ENCODE measurements around the gene ELMO2.
A peak's percentile ranks its signal among the peaks of the same experiment; 100 is the strongest.

Gene ELMO2

DNA sequence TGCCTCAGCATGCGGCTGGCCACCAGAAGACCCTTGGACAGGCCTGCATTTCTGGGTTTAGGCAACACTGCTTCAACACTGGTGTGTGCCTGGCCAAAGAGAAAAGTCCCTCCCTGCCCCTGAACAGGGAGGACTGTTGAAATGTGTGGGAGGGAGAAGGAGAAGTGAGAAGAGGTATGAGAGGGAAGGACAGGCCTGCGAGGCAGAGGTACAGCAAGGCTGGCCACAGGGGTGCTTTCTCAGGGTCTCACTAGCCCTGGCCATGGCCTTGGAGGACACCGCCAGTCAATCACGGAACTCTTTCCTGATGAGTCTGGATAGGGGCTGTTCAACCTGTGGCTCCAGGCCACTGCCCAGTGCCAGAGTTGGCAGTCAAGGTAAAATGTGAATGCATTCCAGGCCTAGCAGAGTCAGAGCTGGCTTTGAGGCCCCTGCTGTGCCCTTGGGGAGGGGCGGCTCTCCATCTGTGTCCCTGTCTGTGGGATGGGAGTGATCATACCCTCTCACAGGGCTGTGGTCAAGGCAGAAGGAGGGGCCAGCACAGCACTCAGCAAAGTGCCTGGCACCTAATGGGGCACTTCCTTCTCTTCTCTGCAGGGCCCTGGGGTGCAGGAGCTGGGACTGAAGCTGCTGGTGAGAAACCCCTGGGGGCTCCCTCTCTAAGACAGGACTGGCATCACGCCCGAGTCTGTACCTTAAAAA is 54.9 kb downstream of the ELMO2 start:
- H3K4me1 ChIP-seq (ENCODE audit: control insufficient read depth, insufficient read depth, low read length, poor library complexity, severe bottlenecking) = peaks cover 32% of the 10 kb centered on the region
- H3K27ac ChIP-seq (ENCODE audit: low read depth, low read length, severe bottlenecking) = peak overlapping the region; percentile 98
- H3K9me3 ChIP-seq (ENCODE audit: control insufficient read depth, low read length) = no peaks in the 10 kb centered on the region
- H3K4me3 ChIP-seq (ENCODE audit: extremely low read depth, insufficient read depth, low read length, poor library complexity, severe bottlenecking) = no peak overlapping the region
- 89 to 90% methylated on average over 7 of the region's 7 CpGs for WGBS, 2 experiments (ENCODE audit: insufficient coverage in 2 of 2)
- H3K36me3 ChIP-seq (ENCODE audit: control insufficient read depth, insufficient read depth, low read length) = peaks cover 46% of the 10 kb centered on the region

DNA sequence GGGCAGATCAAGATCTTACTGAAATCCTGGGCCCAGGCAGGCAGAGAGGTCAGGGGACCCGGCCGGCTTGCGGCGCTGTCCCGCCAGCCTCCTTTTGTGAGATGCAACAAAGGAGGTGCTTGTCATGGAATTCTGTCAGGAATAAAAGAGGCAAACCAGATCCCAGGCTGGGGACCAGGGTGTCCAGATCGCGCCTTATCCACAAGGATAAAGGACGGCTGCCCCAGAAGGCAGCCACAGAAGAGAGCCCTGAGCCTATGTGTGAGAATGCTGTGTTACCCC is 55.5 kb downstream of the ELMO2 start:
- Histone ChIP-seq H3K9me3 (ENCODE audit: control insufficient read depth, low read length) (no peaks in the 10 kb centered on the region), H3K4me3 (ENCODE audit: extremely low read depth, insufficient read depth, low read length, poor library complexity, severe bottlenecking) (no peak overlapping the region), H3K4me1 (ENCODE audit: control insufficient read depth, insufficient read depth, low read length, poor library complexity, severe bottlenecking) (peaks cover 32% of the 10 kb centered on the region), H3K27ac (ENCODE audit: low read depth, low read length, severe bottlenecking) (peak overlapping the region; percentile 98), H3K36me3 (ENCODE audit: control insufficient read depth, insufficient read depth, low read length) (peaks cover 44% of the 10 kb centered on the region)
- WGBS, 2 experiments (ENCODE audit: insufficient coverage in 2 of 2) = 62 to 67% methylated on average over 7 to 8 of the region's 8 CpGs

DNA sequence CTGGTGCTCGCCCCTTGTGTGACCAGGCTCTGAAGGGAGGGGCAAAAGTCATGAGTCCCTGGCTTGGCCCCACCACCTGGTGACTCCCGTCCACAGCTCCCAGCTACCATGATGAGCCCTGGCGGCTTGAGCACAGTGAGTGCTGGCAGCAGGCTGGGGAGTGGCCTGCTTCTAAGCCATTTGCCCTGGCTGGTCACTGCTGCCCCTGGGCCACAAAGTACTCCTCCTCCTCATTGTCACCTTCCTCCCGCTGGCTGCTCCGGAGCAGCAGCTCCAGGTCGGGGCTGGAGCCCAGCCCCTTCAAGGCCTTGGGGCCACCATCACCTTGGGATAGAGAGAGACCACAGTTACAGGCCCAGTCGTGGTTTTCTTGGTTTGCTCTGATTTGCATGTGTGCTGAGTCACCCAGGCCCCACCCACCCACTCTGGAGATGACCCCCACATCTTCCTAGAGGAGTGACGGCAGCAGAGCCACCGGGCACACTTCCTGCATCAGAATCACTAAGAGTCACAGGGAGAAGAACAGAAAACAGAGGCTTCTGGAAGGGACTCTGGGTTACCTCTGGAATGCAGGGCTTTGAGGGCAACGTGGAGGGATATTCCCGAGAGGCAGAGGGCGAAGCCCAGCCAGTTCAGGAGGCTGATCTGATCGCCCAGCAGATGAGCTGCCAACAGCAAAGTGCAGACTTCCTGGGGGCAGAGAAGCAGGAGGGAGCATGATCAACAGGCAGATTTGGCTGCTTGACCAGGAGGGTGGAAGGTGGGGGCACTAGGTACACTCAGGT is 56.0 kb downstream of the ELMO2 start:
- 26 to 34% methylated on average over 10 to 12 of the region's 13 CpGs for WGBS, 2 experiments (ENCODE audit: insufficient coverage in 2 of 2)
- Histone ChIP-seq H3K4me1 (ENCODE audit: control insufficient read depth, insufficient read depth, low read length, poor library complexity, severe bottlenecking) (peaks cover 32% of the 10 kb centered on the region), H3K9me3 (ENCODE audit: control insufficient read depth, low read length) (no peaks in the 10 kb centered on the region), H3K27ac (ENCODE audit: low read depth, low read length, severe bottlenecking) (peak overlapping the region; percentile 98), H3K36me3 (ENCODE audit: control insufficient read depth, insufficient read depth, low read length) (peaks cover 39% of the 10 kb centered on the region), H3K4me3 (ENCODE audit: extremely low read depth, insufficient read depth, low read length, poor library complexity, severe bottlenecking) (no peak overlapping the region)

DNA sequence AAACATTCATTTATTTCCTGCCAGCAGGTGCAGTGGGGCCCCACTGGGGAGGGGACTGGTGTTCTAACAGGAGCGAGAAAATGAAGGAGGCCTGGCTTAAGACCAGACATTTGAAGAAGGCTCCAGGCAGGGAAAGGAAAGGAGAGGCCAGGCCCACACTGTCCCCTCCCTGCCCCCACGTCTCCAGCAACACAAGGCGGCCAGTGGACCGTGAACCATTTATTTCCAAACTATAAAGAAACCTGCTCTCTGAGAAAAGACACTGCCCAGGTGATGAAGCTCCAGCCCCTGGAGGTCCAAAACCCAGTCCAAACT is 56.7 kb downstream of the ELMO2 start:
- Histone ChIP-seq H3K9me3 (ENCODE audit: control insufficient read depth, low read length) (no peaks in the 10 kb centered on the region), H3K4me1 (ENCODE audit: control insufficient read depth, insufficient read depth, low read length, poor library complexity, severe bottlenecking) (peaks cover 32% of the 10 kb centered on the region), H3K27ac (ENCODE audit: low read depth, low read length, severe bottlenecking) (peak overlapping the region; percentile 98), H3K36me3 (ENCODE audit: control insufficient read depth, insufficient read depth, low read length) (peaks cover 32% of the 10 kb centered on the region), H3K4me3 (ENCODE audit: extremely low read depth, insufficient read depth, low read length, poor library complexity, severe bottlenecking) (no peak overlapping the region)
- 71 to 92% methylated on average over 1 to 2 of the region's 4 CpGs for WGBS, 2 experiments (ENCODE audit: insufficient coverage in 2 of 2)

DNA sequence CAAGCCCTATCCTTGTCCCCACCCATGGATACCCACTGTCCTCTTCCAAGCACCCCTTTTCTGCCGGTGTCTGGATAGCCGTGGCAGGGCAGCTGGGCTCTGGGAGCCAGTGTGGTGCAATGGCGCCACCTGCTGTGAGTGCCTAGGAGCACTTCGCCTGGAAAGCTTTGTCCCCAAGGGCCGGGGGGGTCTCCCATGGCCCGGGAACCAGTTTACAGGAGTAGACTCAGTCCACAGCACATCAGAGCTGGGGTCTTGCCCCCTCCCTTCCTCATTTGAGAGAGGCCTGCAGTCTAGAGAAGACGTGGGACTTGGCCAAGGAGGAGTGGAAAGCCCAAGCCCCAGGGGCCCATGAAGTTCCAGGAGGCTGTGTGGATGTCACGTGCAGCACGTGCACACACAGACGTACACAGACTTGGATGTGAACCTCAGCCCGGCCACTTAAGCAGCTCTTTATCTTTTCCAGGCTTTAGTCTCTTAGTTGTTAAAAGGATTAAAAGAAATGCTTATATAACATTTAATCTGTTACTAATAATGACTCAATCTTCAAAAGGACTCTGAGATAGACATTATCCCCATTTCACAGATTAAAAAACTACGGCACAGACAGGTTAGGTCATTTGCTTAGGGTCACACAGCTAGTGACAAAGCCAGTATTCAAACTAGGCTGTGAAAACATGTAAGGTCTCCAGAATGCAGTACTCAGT is 57.2 kb downstream of the ELMO2 start:
- WGBS, 2 experiments (ENCODE audit: insufficient coverage in 2 of 2) = 67 to 70% methylated on average over 4 to 7 of the region's 12 CpGs
- Histone ChIP-seq H3K4me3 (ENCODE audit: extremely low read depth, insufficient read depth, low read length, poor library complexity, severe bottlenecking) (no peak overlapping the region), H3K4me1 (ENCODE audit: control insufficient read depth, insufficient read depth, low read length, poor library complexity, severe bottlenecking) (peaks cover 32% of the 10 kb centered on the region), H3K27ac (ENCODE audit: low read depth, low read length, severe bottlenecking) (peak overlapping the region; percentile 98), H3K36me3 (ENCODE audit: control insufficient read depth, insufficient read depth, low read length) (peaks cover 27% of the 10 kb centered on the region), H3K9me3 (ENCODE audit: control insufficient read depth, low read length) (no peaks in the 10 kb centered on the region)

DNA sequence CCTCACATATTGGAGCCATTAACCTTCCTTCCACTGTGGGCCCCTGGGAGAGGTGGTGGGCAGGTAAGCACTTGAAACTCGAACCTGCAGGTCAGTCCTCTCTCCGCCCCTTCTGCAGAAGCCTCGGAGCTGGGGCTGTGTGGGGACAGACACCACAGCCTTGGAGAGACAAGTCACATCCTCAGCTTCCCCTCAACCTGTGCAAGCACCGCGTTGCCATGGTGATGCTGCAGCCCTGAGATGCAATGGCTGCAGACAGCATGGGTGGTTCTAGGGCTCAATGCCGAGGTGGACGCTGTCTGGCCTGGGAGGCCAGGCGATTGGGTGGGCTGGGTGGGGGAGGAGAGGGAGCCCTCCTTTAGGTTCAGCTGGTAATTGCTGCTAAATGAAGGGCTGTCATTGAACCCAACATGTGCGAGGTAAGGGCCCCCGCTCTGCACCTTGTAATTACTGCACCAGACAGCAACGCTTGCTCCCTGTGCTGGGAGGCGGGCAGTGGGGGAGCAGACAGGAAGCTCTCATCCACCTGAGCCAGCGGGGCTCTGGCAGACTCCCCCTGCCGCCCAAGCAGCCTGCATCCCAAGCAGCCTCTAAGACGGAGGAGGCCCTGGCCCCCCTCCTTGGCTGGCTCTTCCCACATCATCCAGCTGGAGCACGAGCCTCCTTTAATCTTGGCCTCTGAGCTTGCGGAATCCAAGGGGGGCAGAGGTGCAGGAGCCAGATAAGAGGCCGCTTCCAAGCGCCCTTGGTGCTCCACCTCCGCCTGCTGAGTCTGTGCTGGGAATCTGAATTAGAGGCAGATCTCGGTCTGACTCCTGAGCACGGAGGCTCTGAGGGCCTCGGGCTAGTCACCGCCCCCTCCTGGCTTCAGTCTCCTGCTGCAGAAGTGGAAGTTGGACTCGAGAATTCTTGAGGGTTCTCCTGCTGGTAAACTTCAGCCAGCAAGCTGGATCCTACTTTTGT is 58.3 kb downstream of the ELMO2 start:
- no peak overlapping the region for H3K4me3 ChIP-seq (ENCODE audit: extremely low read depth, insufficient read depth, low read length, poor library complexity, severe bottlenecking)
- H3K27ac ChIP-seq (ENCODE audit: low read depth, low read length, severe bottlenecking) = no peak overlapping the region
- WGBS, 2 experiments (ENCODE audit: insufficient coverage in 2 of 2) = 43 to 53% methylated on average over 19 to 21 of the region's 25 CpGs
- H3K9me3 ChIP-seq (ENCODE audit: control insufficient read depth, low read length) = no peaks in the 10 kb centered on the region
- H3K4me1 ChIP-seq (ENCODE audit: control insufficient read depth, insufficient read depth, low read length, poor library complexity, severe bottlenecking) = peaks cover 38% of the 10 kb centered on the region
- H3K36me3 ChIP-seq (ENCODE audit: control insufficient read depth, insufficient read depth, low read length) = peaks cover 16% of the 10 kb centered on the region

DNA sequence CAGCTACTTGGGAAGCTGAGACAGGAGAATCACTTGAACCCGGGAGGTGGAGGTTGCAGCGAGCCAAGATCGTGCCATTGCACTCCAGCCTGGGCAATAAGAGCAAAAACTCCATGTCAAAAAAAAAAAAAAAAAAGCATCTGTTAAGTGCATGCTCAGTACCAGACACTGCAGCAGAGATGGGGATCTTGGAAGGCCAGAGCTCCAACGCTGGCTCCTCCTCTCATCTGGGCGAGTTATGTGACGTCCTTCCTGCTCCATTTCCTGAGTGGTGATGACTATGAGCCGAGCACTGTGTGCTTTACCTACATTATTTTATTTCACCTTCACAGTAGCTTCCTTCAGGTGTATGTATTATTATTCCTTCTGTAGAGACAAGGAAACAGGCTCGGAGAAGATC is 59.6 kb downstream of the ELMO2 start:
- Histone ChIP-seq H3K9me3 (ENCODE audit: control insufficient read depth, low read length) (no peaks in the 10 kb centered on the region), H3K27ac (ENCODE audit: low read depth, low read length, severe bottlenecking) (no peak overlapping the region), H3K4me3 (ENCODE audit: extremely low read depth, insufficient read depth, low read length, poor library complexity, severe bottlenecking) (no peak overlapping the region), H3K36me3 (ENCODE audit: control insufficient read depth, insufficient read depth, low read length) (peaks cover 5% of the 10 kb centered on the region), H3K4me1 (ENCODE audit: control insufficient read depth, insufficient read depth, low read length, poor library complexity, severe bottlenecking) (peaks cover 35% of the 10 kb centered on the region)
- 95 to 96% methylated on average over 4 of the region's 8 CpGs for WGBS, 2 experiments (ENCODE audit: insufficient coverage in 2 of 2)

DNA sequence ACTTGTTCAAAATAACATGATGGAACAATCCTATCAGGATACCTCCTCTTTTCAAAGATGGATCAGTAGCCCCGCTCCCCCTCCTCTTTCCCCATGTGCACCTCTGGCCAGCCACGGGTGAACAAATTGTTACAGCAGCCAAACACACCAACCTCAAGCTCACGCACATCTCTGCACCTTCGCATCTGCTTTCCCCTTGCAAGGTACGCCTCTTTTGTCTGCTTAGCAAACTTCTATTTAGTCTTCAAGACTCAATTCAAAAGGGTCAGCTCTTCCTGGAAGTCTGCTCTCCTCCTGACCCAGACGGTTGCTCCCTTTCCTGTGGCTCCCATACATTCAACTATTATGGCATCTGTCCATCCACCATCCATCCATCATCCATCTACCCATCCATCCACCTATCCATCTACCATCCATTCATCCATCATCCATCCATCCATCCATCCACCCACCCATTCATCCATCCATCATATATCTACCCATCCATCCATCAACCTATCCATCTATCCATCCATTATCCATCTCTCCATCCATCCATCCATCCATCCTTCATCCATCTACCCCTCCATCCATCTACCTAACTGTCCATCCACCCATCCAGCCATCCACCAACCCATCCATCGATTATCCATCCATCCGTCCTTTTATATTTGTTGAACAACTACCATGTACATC is 61.8 kb downstream of the ELMO2 start:
- no peaks in the 10 kb centered on the region for H3K9me3 ChIP-seq (ENCODE audit: control insufficient read depth, low read length)
- 73 to 76% methylated on average over 8 of the region's 8 CpGs for WGBS, 2 experiments (ENCODE audit: insufficient coverage in 2 of 2)
- H3K36me3 ChIP-seq (ENCODE audit: control insufficient read depth, insufficient read depth, low read length) = no peaks in the 10 kb centered on the region
- peaks cover 14% of the 10 kb centered on the region for H3K4me1 ChIP-seq (ENCODE audit: control insufficient read depth, insufficient read depth, low read length, poor library complexity, severe bottlenecking)
- H3K27ac ChIP-seq (ENCODE audit: low read depth, low read length, severe bottlenecking) = no peak overlapping the region
- H3K4me3 ChIP-seq (ENCODE audit: extremely low read depth, insufficient read depth, low read length, poor library complexity, severe bottlenecking) = no peak overlapping the region

DNA sequence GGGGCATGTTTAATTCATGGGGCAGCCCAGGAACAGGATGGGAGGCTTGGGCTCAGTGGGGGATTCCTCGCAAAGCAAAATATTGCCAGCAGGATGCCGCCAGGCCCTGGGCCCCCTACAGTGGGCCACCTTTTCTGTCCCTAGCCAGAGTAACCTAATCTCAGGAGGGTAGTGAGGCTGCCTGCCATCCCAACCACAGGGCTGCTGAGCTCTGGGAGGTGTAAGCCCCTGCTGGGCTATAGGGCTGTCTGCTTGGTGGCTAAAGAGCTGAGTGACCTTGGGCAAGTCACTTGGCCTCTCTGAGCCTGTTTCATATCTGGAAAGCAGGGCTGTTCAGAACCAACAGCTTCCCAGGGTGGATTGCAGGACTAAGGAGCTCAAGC is 62.4 kb downstream of the ELMO2 start:
- no CpG with 5 or more reads among the region's 2 CpGs for WGBS, 2 experiments (ENCODE audit: insufficient coverage in 2 of 2)
- H3K27ac ChIP-seq (ENCODE audit: low read depth, low read length, severe bottlenecking) = no peak overlapping the region
- peaks cover 11% of the 10 kb centered on the region for H3K4me1 ChIP-seq (ENCODE audit: control insufficient read depth, insufficient read depth, low read length, poor library complexity, severe bottlenecking)
- no peak overlapping the region for H3K4me3 ChIP-seq (ENCODE audit: extremely low read depth, insufficient read depth, low read length, poor library complexity, severe bottlenecking)
- no peaks in the 10 kb centered on the region for H3K36me3 ChIP-seq (ENCODE audit: control insufficient read depth, insufficient read depth, low read length)
- H3K9me3 ChIP-seq (ENCODE audit: control insufficient read depth, low read length) = no peaks in the 10 kb centered on the region

All from mesodermal cell (in vitro differentiated cells).